HCT116 (cell line): Measurements from ENCODE around the gene FAM151A. TPM values are rescaled to one million over a fixed set of nuclear protein-coding genes. Genes with fewer than 3 reads are reported as not detected.

ENCODE experiments used
- ATAC-seq: fragments of 200-7000 bp; cut with Tn5 transposase; 2 replicates; pipeline ENCODE4 v1.9.1; 2020; ENCODE audit warnings: mild to moderate bottlenecking, moderate library complexity
- BruUV-seq: library from RNA; stranded (reverse); fragments of 400-500 nt; replicated peaks from 2 replicates; lab custom pipeline; 2021; lab: Mats Ljungman, UMichigan
- CTCF ChIA-PET: fragments of 300-600 bp; sonication (Branson Sonifier 250); formaldehyde crosslinking; loops from one replicate; lab custom pipeline; 2021; ENCODE audit warnings: antibody characterized with exemption; lab: Charles Lee
- POLR2A ChIA-PET: fragments of 300-600, 350-600 bp; sonication (Branson Sonifier 250); formaldehyde crosslinking; loops from one replicate; lab custom pipeline; 2021; ENCODE audit warnings: antibody characterized with exemption; lab: Charles Lee
- RAD21 ChIA-PET, 2 experiments: fragments of 300-600 bp; sonication (Branson Sonifier 250); formaldehyde crosslinking; loops; one replicate each; lab custom pipeline; 2023; ENCODE audit warnings: low total read pairs in 2 of 2; ENCODE audit not compliant: uncharacterized antibody in 2 of 2, unreplicated experiment in 2 of 2, low non-redundant PET in 1 of 2; lab: Charles Lee
- DNase-seq: peaks from one replicate; pipeline ENCODE4 v3.0.0-alpha.2; 2010; ENCODE audit warnings: low read depth, low spot score
- H2AFZ ChIP-seq: fragments of 200-600 bp; shearing (Covaris generic), sonication (generic); 2 replicates; pipeline ENCODE4 v1.6.1; 2017; ENCODE audit warnings: low read depth, mixed run types, mixed read lengths, antibody characterized with exemption, low read length; ENCODE audit not compliant: poor library complexity, severe bottlenecking
- H3K27ac ChIP-seq: 2 replicates; pipeline ENCODE4 v1.5.1; 2012; ENCODE audit warnings: low read depth, low read length
- H3K27me3 ChIP-seq: fragments of 200-600 bp; sonication (generic); 2 replicates; pipeline ENCODE4 v1.6.1; 2016; ENCODE audit warnings: mixed run types, low read length, mixed read lengths; ENCODE audit not compliant: insufficient read depth
- H3K36me3 ChIP-seq, 2 experiments: fragments of 200-500 bp in 1 of 2; fragments of 200-600 bp in 1 of 2; sonication (Bioruptor generic) in 1 of 2; sonication (generic) in 1 of 2; 2 replicates each; pipeline versions ENCODE4 v1.5.1 to v1.6.1; 2014 to 2016; ENCODE audit warnings: low read length in 2 of 2, inconsistent platforms in 1 of 2, mixed read lengths in 1 of 2, mixed run types in 1 of 2; ENCODE audit not compliant: insufficient read depth in 2 of 2, control insufficient read depth in 1 of 2
- H3K4me1 ChIP-seq, 2 experiments: fragments of 200-600 bp in 1 of 2; sonication (generic) in 1 of 2; 2 replicates each; pipeline versions ENCODE4 v1.5.1 to v1.6.1; 2012 to 2017; ENCODE audit warnings: low read length in 2 of 2, inconsistent platforms in 1 of 2, mild to moderate bottlenecking in 1 of 2, mixed read lengths in 1 of 2, mixed run types in 1 of 2, moderate library complexity in 1 of 2; ENCODE audit not compliant: insufficient read depth in 2 of 2, control insufficient read depth in 1 of 2
- H3K4me2 ChIP-seq: fragments of 200-600 bp; sonication (generic); 2 replicates; pipeline ENCODE4 v1.6.1; 2017; ENCODE audit warnings: mixed run types, low read length, mixed read lengths
- H3K4me3 ChIP-seq, 2 experiments: fragments of 200-600 bp in 1 of 2; sonication (generic) in 1 of 2; replicated peaks in 1 of 2; 2 replicates each; pipeline ENCODE4 v1.5.1; 2011 to 2016; ENCODE audit warnings: low read length in 2 of 2, control low read depth in 1 of 2, low read depth in 1 of 2, mild to moderate bottlenecking in 1 of 2, mixed read lengths in 1 of 2, mixed run types in 1 of 2
- H3K79me2 ChIP-seq: fragments of 200-600 bp; sonication (generic); 2 replicates; pipeline ENCODE4 v1.6.1; 2017; ENCODE audit warnings: mild to moderate bottlenecking, mixed run types, low read length, moderate library complexity, mixed read lengths; ENCODE audit not compliant: insufficient read depth
- H3K9ac ChIP-seq: fragments of 200-600 bp; sonication (generic); 2 replicates; pipeline ENCODE4 v1.6.1; 2016; ENCODE audit warnings: low read length, mixed read lengths
- H3K9me2 ChIP-seq: fragments of 200-600 bp; sonication (generic), shearing (Covaris generic); 2 replicates; pipeline ENCODE4 v1.6.1; 2017; ENCODE audit warnings: mixed run types, mild to moderate bottlenecking, moderate library complexity; ENCODE audit not compliant: insufficient read depth
- H3K9me3 ChIP-seq, 2 experiments: fragments of 200-500 bp in 1 of 2; fragments of 200-600 bp in 1 of 2; sonication (Bioruptor generic) in 1 of 2; sonication (generic) in 1 of 2; 2 replicates each; pipeline ENCODE4 v1.6.1; 2014 to 2017; ENCODE audit warnings: low read length in 2 of 2, mixed read lengths in 2 of 2, inconsistent platforms in 1 of 2, low read depth in 1 of 2, mild to moderate bottlenecking in 1 of 2, mixed run types in 1 of 2, moderate library complexity in 1 of 2; ENCODE audit not compliant: control insufficient read depth in 1 of 2, insufficient read depth in 1 of 2
- H4K20me1 ChIP-seq: fragments of 200-600 bp; sonication (generic), shearing (Covaris generic); 2 replicates; pipeline ENCODE4 v1.6.1; 2017; ENCODE audit warnings: mixed run types, mild to moderate bottlenecking, moderate library complexity; ENCODE audit not compliant: insufficient read depth
- CBX3 ChIP-seq: IDR thresholded peaks from 2 replicates; pipeline ENCODE4 v1.6.1; 2012; ENCODE audit warnings: low read depth
- CEBPB ChIP-seq: IDR thresholded peaks from 2 replicates; pipeline ENCODE4 v1.6.1; 2012; ENCODE audit warnings: low read depth
- FOSL1 ChIP-seq: IDR thresholded peaks from 2 replicates; pipeline ENCODE4 v1.6.1; 2012; ENCODE audit warnings: low read depth
- POLR2AphosphoS5 ChIP-seq: IDR thresholded peaks from 2 replicates; pipeline ENCODE4 v1.6.1; 2011; ENCODE audit warnings: mild to moderate bottlenecking, low read depth, low read length, moderate library complexity
- RAD21 ChIP-seq: IDR thresholded peaks from 2 replicates; pipeline ENCODE4 v1.6.1; 2012; ENCODE audit warnings: low read depth, mild to moderate bottlenecking
- TCF7L2 ChIP-seq: IDR thresholded peaks from 2 replicates; pipeline ENCODE4 v1.7.0; 2011; ENCODE audit warnings: borderline replicate concordance, inconsistent platforms; ENCODE audit not compliant: insufficient read depth, insufficient read length; ENCODE audit errors: extremely low read depth
- YY1 ChIP-seq: IDR thresholded peaks from 2 replicates; pipeline ENCODE4 v1.6.1; 2011; ENCODE audit warnings: low read length, low read depth, moderate library complexity, mild to moderate bottlenecking; ENCODE audit not compliant: insufficient replicate concordance; ENCODE audit errors: extremely low read depth
- ZFX ChIP-seq: fragments of 450-650 bp; IDR thresholded peaks from 2 replicates; pipeline ENCODE4 v1.6.1; 2017
- intact Hi-C: fragments of 100-400 bp; cut with micrococcal nuclease; formaldehyde crosslinking; loops from 2 replicates; pipeline ENCODE4 v1.10.0; 2022
- total RNA-seq: library from RNA; stranded (reverse); gene quantifications from one replicate; pipeline ENCODE4 v1.2.1, GENCODE V29; 2021; ENCODE audit not compliant: unreplicated experiment
- TF ChIP-seq, protein P1 (sequence below): IDR thresholded peaks from 2 replicates; pipeline ENCODE4 v1.6.1; 2011; ENCODE audit warnings: mild to moderate bottlenecking, low read length, moderate library complexity; ENCODE audit not compliant: insufficient replicate concordance; ENCODE audit errors: extremely low read depth

Gene FAM151A
- total RNA-seq, 1 experiment from 2014 or later: not detected

DNA sequence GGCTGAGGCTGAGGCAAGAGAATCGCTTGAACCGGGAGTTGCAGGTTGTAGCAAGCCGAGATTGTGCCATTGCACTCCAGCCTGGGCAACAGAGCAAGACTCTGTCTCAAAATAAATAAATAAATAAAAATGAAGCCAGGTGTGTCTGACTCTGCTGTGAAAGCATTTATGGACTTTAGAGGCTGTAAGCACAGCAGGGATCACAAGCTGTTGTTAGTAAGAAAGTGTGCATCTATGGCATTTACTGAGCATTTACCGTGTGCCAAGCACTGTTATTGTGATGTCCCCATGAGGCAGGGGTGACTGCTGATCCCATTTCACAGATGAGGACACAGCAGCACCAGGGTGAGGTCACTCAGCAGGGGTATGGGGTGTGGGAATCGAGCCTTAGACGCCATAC is 20.1 kb downstream of the FAM151A start:
- POLR2A ChIA-PET: no interaction called here
- CTCF ChIA-PET: no interaction called here
- H2AFZ ChIP-seq: no peak overlapping the region
- H3K4me2 ChIP-seq: no peak overlapping the region
- RAD21 ChIA-PET: no interaction called here
- no peak for DNase-seq
- no peaks in the 10 kb centered on the region for H3K27me3 ChIP-seq
- no peak overlapping the region for H3K27ac ChIP-seq
- H3K4me1 ChIP-seq: no peaks in the 10 kb centered on the region
- no peak for ATAC-seq
- H3K79me2 ChIP-seq: no peaks in the 10 kb centered on the region
- TF ChIP-seq POLR2AphosphoS5: no peak
- TF ChIP-seq, protein P1, sequence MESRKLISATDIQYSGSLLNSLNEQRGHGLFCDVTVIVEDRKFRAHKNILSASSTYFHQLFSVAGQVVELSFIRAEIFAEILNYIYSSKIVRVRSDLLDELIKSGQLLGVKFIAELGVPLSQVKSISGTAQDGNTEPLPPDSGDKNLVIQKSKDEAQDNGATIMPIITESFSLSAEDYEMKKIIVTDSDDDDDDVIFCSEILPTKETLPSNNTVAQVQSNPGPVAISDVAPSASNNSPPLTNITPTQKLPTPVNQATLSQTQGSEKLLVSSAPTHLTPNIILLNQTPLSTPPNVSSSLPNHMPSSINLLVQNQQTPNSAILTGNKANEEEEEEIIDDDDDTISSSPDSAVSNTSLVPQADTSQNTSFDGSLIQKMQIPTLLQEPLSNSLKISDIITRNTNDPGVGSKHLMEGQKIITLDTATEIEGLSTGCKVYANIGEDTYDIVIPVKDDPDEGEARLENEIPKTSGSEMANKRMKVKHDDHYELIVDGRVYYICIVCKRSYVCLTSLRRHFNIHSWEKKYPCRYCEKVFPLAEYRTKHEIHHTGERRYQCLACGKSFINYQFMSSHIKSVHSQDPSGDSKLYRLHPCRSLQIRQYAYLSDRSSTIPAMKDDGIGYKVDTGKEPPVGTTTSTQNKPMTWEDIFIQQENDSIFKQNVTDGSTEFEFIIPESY: no peak
- no peak for TF ChIP-seq YY1
- peaks cover 0 to 10% of the 10 kb centered on the region in 2 experiments; a peak in 3 of 4 replicates for H3K36me3 ChIP-seq
- no TSS peak for BruUV-seq
- H3K4me3 ChIP-seq: no peak overlapping the region
- no peaks in the 10 kb centered on the region for H3K9me3 ChIP-seq
- H3K9me2 ChIP-seq: no peaks in the 10 kb centered on the region
- intact Hi-C loops: no loop called here
- no peak overlapping the region for H3K9ac ChIP-seq
- H4K20me1 ChIP-seq: no peaks in the 10 kb centered on the region

DNA sequence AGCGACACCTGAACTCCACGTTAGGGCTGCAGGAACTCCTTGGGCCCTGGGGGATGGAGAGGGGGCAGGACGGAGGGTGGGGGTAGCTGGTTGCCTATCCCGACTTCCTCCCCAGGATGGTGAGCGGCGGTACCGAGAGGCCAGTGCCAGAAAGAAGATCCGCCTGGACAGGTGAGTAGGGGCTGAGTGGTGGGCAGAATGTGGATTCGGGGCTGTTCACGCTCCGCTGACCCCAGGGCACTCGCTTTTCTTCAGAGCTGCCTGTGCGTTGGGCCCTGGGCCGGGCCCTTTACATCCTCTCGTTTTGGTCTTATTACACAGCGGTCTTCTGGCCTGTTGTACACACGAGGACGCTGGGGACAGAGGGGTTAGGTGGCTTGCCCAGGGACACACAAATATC is 20.8 kb downstream of the FAM151A start:
- no peak overlapping the region for H3K4me3 ChIP-seq
- intact Hi-C loops: no loop called here
- BruUV-seq: no TSS peak
- no peaks in the 10 kb centered on the region for H4K20me1 ChIP-seq
- RAD21 ChIA-PET: no interaction called here
- ATAC-seq (no peak), DNase-seq (no peak)
- H3K36me3 ChIP-seq: peaks cover 3 to 10% of the 10 kb centered on the region in 2 experiments; a peak in 3 of 4 replicates
- H3K27ac ChIP-seq: no peak overlapping the region
- no peaks in the 10 kb centered on the region for H3K9me3 ChIP-seq
- CTCF ChIA-PET: no interaction called here
- no peaks in the 10 kb centered on the region for H3K4me1 ChIP-seq
- H3K79me2 ChIP-seq: no peaks in the 10 kb centered on the region
- POLR2A ChIA-PET: no interaction called here
- no peak overlapping the region for H3K9ac ChIP-seq
- H3K9me2 ChIP-seq: no peaks in the 10 kb centered on the region
- H2AFZ ChIP-seq: no peak overlapping the region
- TF ChIP-seq RAD21 (no peak), ZFX (no peak), CEBPB (no peak), TCF7L2 (no peak), FOSL1 (no peak), CBX3 (no peak)
- no peaks in the 10 kb centered on the region for H3K27me3 ChIP-seq
- H3K4me2 ChIP-seq: no peak overlapping the region
